Spleen (tissue), 11 donors: ENCODE measurements around the gene CDK18. TPM values are rescaled to one million over a fixed set of nuclear protein-coding genes. Genes with fewer than 3 reads are reported as not detected.

Experiments used
- DNase-seq: peaks from one replicate; pipeline ENCODE4 v3.0.0-alpha.2; 2020
- H3K27ac ChIP-seq, 8 donors: fragments of 200-600 bp; sonication (generic) in 7 of 8; 1 replicate in 4 of 8; 2 replicates in 4 of 8; pipeline versions ENCODE4 v1.5.0 to v1.8.0; 2016 to 2021; ENCODE audit warnings: inconsistent platforms in 4 of 8, mild to moderate bottlenecking in 4 of 8, moderate library complexity in 1 of 8
- H3K27me3 ChIP-seq, 7 donors: fragments of 200-600 bp; sonication (generic) in 6 of 7; replicated peaks in 1 of 7; 1 replicate in 4 of 7; 2 replicates in 3 of 7; pipeline versions ENCODE4 v1.5.0 to v1.8.0; 2016 to 2021; ENCODE audit warnings: inconsistent platforms in 3 of 7, mild to moderate bottlenecking in 1 of 7
- H3K36me3 ChIP-seq, 6 donors: fragments of 200-600 bp; sonication (generic) in 5 of 6; 1 replicate in 4 of 6; 2 replicates in 2 of 6; pipeline versions ENCODE4 v1.5.0 to v1.8.0; 2016 to 2021; ENCODE audit warnings: inconsistent platforms in 2 of 6
- H3K4me1 ChIP-seq, 6 donors: fragments of 200-600 bp; sonication (generic) in 5 of 6; 1 replicate in 3 of 6; 2 replicates in 3 of 6; pipeline versions ENCODE4 v1.5.0 to v1.8.0; 2016 to 2021; ENCODE audit warnings: inconsistent platforms in 3 of 6
- H3K4me3 ChIP-seq, 8 donors: fragments of 200-600 bp; sonication (generic) in 7 of 8; 1 replicate in 4 of 8; 2 replicates in 4 of 8; pipeline versions ENCODE4 v1.5.0 to v1.8.0; 2016 to 2021; ENCODE audit warnings: inconsistent platforms in 4 of 8, mild to moderate bottlenecking in 4 of 8, moderate library complexity in 2 of 8
- H3K9me3 ChIP-seq, 8 donors: fragments of 200-600 bp; sonication (generic) in 7 of 8; 1 replicate in 4 of 8; 2 replicates in 4 of 8; pipeline versions ENCODE4 v1.5.0 to v1.8.0; 2016 to 2021; ENCODE audit warnings: inconsistent platforms in 4 of 8
- CTCF ChIP-seq, 11 experiments: fragments of 200-600 bp in 7 of 11; fragments of 450-650 bp in 4 of 11; sonication (generic) in 4 of 11; IDR thresholded peaks in 8 of 11; conservative IDR thresholded peaks in 3 of 11; 1 replicate in 7 of 11; 2 replicates in 4 of 11; pipeline versions ENCODE4 v1.4.0 to v1.8.0; 2016 to 2021; ENCODE audit warnings: antibody characterized with exemption in 11 of 11, inconsistent platforms in 4 of 11, mild to moderate bottlenecking in 1 of 11
- POLR2A ChIP-seq, 3 donors: fragments of 450-650 bp; IDR thresholded peaks; one replicate each; pipeline ENCODE4 v1.5.1; 2017; ENCODE audit warnings: antibody characterized with exemption in 3 of 3, mild to moderate bottlenecking in 1 of 3
- POLR2AphosphoS5 ChIP-seq, 3 donors: sonication (generic); formaldehyde crosslinking; IDR thresholded peaks; one replicate each; pipeline ENCODE4 v1.5.1; 2017; ENCODE audit warnings: antibody characterized with exemption in 3 of 3
- WGBS, 5 donors: extraction: QIAGEN DNeasy Blood & Tissue Kit in 3 of 5; methylation state at CpG; one replicate each; pipeline versions ENCODE4 v1.1.5 to v1.1.7; 2013 to 2018; 5-methylcytosine and 5-hydroxymethylcytosine counted together
- intact Hi-C: fragments of 100-400 bp; cut with DNase I; formaldehyde crosslinking; loops from one replicate; pipeline ENCODE4 v1.15.0; 2023; ENCODE audit warnings: low total_unique reads
- polyA plus RNA-seq, 3 donors: library from polyadenylated mRNA; stranded (reverse); fragments of 200-250 nt; gene quantifications; one replicate each; pipeline ENCODE4 v1.2.1, GENCODE V29; 2013
- total RNA-seq, 7 donors: library from RNA; depleted of rRNA in 3 of 7; stranded (reverse); fragments of >200 nt in 3 of 7; fragmentation: NEBNext Ultra II Directional in 4 of 7; extraction: Animal tissue kit (Norgen Biotek cat#: 25700) in 4 of 7; gene quantifications; one replicate each; pipeline versions ENCODE4 v1.1.0 to v1.2.1, GENCODE V29; 2016 to 2021
- donor health status: healthy with polysubstance abuse.
- donor health status: DM: no; HTN: no; CAD: no; lungs with moderate emphysema.
- donor health status: DM: no; HTN: no; CAD: no.
- donor health status: Bipolar disorder and iron deficiency.
- donor health status: healthy.
- donor health status: DM: no; HTN: no; CAD: no.
- donor health status: DM: yes; HTN: yes; CAD: no.

Gene CDK18
- total and polyA plus RNA-seq, 10 donors = 3.5 to 25.3 (median 17.8) TPM

GRCh38 chr1:205567716-205568115, 63.2 kb downstream of the CDK18 start:
- peaks cover 0 to under 1% (median 0%) of the 10 kb centered on the region in 8 donors for H3K9me3 ChIP-seq
- no peak for TF ChIP-seq CTCF (IDR thresholded peaks at IDR 0.05 in 8 of 11, conservative IDR thresholded peaks at IDR 0.05 in 3 of 11)
- no peak for TF ChIP-seq POLR2AphosphoS5 (IDR thresholded peaks at IDR 0.05)
- TF ChIP-seq POLR2A (IDR thresholded peaks at IDR 0.05) = no peak
- peaks cover 0 to 16% (median 12%) of the 10 kb centered on the region in 6 donors for H3K4me1 ChIP-seq
- H3K36me3 ChIP-seq = no peaks in the 10 kb centered on the region
- WGBS, 5 donors = 88 to 94% (median 92%) methylated on average over 6 of the region's 6 CpGs
- no peak overlapping the region for H3K27ac ChIP-seq
- H3K4me3 ChIP-seq = no peak overlapping the region
- intact Hi-C loops = no loop called here
- no peak for DNase-seq
- H3K27me3 ChIP-seq = peaks cover 0 to 84% (median 32%) of the 10 kb centered on the region in 7 donors

GRCh38 chr1:205568135-205568468, 63.6 kb downstream of the CDK18 start:
- TF ChIP-seq POLR2AphosphoS5 (IDR thresholded peaks at IDR 0.05) (no peak), POLR2A (IDR thresholded peaks at IDR 0.05) (no peak), CTCF (IDR thresholded peaks at IDR 0.05 in 8 of 11, conservative IDR thresholded peaks at IDR 0.05 in 3 of 11) (no peak)
- Histone ChIP-seq H3K36me3 (no peaks in the 10 kb centered on the region), H3K27ac (no peak overlapping the region), H3K4me1 (peaks cover 0 to 16% (median 12%) of the 10 kb centered on the region in 6 donors), H3K27me3 (peaks cover 0 to 84% (median 32%) of the 10 kb centered on the region in 7 donors), H3K9me3 (no peaks in the 10 kb centered on the region), H3K4me3 (peak overlapping the region in 1 of 8 donors; percentile 66)
- WGBS, 5 donors = 51 to 64% (median 57%) methylated on average over 5 of the region's 5 CpGs
- DNase-seq = no peak
- intact Hi-C loops = no loop called here

- Histone ChIP-seq H3K9me3 (no peaks in the 10 kb centered on the region), H3K4me1 (peaks cover 0 to 16% (median 12%) of the 10 kb centered on the region in 6 donors), H3K27ac (no peak overlapping the region), H3K4me3 (peak overlapping the region in 7 of 8 donors; percentile 28 to 66 (median 31)), H3K36me3 (no peaks in the 10 kb centered on the region), H3K27me3 (peaks cover 0 to 82% (median 32%) of the 10 kb centered on the region in 7 donors)
- peak in 1 of 11 experiments; percentile 20 for TF ChIP-seq CTCF (IDR thresholded peaks at IDR 0.05 in 8 of 11, conservative IDR thresholded peaks at IDR 0.05 in 3 of 11)
- TF ChIP-seq POLR2A (IDR thresholded peaks at IDR 0.05) = no peak
- no peak for TF ChIP-seq POLR2AphosphoS5 (IDR thresholded peaks at IDR 0.05)
- intact Hi-C loops = no loop called here
- DNase-seq = no peak
- 2 to 5% (median 2%) methylated on average over 14 to 83 of the region's 90 CpGs for WGBS, 5 donors
Observed at GRCh38 chr1:205568469-205569361, 64.2 kb downstream of the CDK18 start.
